K562 (cell line): ENCODE data around the gene CD52. TPM values are rescaled to one million over a fixed set of nuclear protein-coding genes. Genes with fewer than 3 reads are reported as not detected.
A peak's percentile ranks its signal among the peaks of the same experiment; 100 is the strongest.

Experiments used
- BCOR ChIP-seq: fragments of 450-650 bp; IDR thresholded peaks from 2 replicates; pipeline ENCODE4 v1.6.1; 2016
- CREB5 ChIP-seq: fragments of 250-450 bp; sonication (Bioruptor Pico); IDR thresholded peaks from 2 replicates; pipeline ENCODE4 v1.5.0; 2020; ENCODE audit warnings: mild to moderate bottlenecking
- HOXB6 ChIP-seq: fragments of 250-450 bp; sonication (Bioruptor Pico); IDR thresholded peaks from 2 replicates; pipeline ENCODE4 v1.5.1; 2022; ENCODE audit warnings: mild to moderate bottlenecking, borderline replicate concordance
- LCOR ChIP-seq: sonication (generic); formaldehyde crosslinking; IDR thresholded peaks from 2 replicates; pipeline ENCODE4 v1.8.0; 2022; ENCODE audit warnings: mild to moderate bottlenecking, missing genetic modification reagents
- NR1H2 ChIP-seq: sonication (generic); formaldehyde crosslinking; IDR thresholded peaks from 2 replicates; pipeline ENCODE4 v1.4.0; 2020; ENCODE audit warnings: mild to moderate bottlenecking, missing genetic modification reagents
- POLR2B ChIP-seq: fragments of 450-650 bp; IDR thresholded peaks from 2 replicates; pipeline ENCODE4 v1.6.1; 2018; ENCODE audit warnings: low read depth; ENCODE audit not compliant: partially characterized antibody
- PREB ChIP-seq: sonication (generic); formaldehyde crosslinking; IDR thresholded peaks from 2 replicates; pipeline ENCODE4 v1.8.1; 2023; ENCODE audit warnings: mild to moderate bottlenecking, missing genetic modification reagents
- RAD51 ChIP-seq: fragments of 450-650 bp; IDR thresholded peaks from 2 replicates; pipeline ENCODE4 v1.7.1; 2016; ENCODE audit warnings: low read depth, mild to moderate bottlenecking, borderline replicate concordance
- RBM22 ChIP-seq: fragments of 200-400 bp; formaldehyde crosslinking; IDR thresholded peaks from 2 replicates; pipeline ENCODE4 v1.6.1; 2018; ENCODE audit warnings: low read length, low read depth; ENCODE audit not compliant: poor library complexity, severe bottlenecking
- TBP ChIP-seq: optimal IDR thresholded peaks from 2 replicates; pipeline ENCODE3; 2011; ENCODE audit warnings: low read depth, low read length, improper control_type of control experiment
- XRCC3 ChIP-seq: fragments of 450-650 bp; IDR thresholded peaks from 2 replicates; pipeline ENCODE4 v1.6.1; 2017; ENCODE audit warnings: mild to moderate bottlenecking, moderate library complexity
- ZNF121 ChIP-seq: sonication (generic); formaldehyde crosslinking; conservative IDR thresholded peaks from 2 replicates; pipeline ENCODE4 v1.8.0; 2022; ENCODE audit warnings: missing genetic modification reagents
- ZNF140 ChIP-seq: fragments of 250-450 bp; sonication (Bioruptor Pico); IDR thresholded peaks from 2 replicates; pipeline ENCODE4 v1.8.0; 2021; ENCODE audit warnings: moderate library complexity, mild to moderate bottlenecking, inconsistent platforms
- ZNF197 ChIP-seq: fragments of 200-800 bp; sonication (Bioruptor generic); IDR thresholded peaks from 2 replicates; pipeline ENCODE4 v1.6.1; 2016; ENCODE audit warnings: low read depth, missing genetic modification characterization, missing compliant biosample characterization
- ZNF561 ChIP-seq: fragments of 450-650 bp; formaldehyde crosslinking; conservative IDR thresholded peaks from 2 replicates; pipeline ENCODE4 v1.4.0; 2020; ENCODE audit warnings: mild to moderate bottlenecking, moderate library complexity
- polyA plus RNA-seq, 8 experiments: library from polyadenylated mRNA; depleted of rRNA in 4 of 8; stranded (reverse) in 5 of 8; unstranded in 3 of 8; fragments of >200 nt; fragmentation: Nextera tagmentation in 2 of 8; fragmentation: Illumina TruSeq in 1 of 8; extraction: Ambion mirVana in 2 of 8; extraction: Trizol in 1 of 8; gene quantifications; 2 replicates each; pipeline versions ENCODE4 v1.2.1 to v1.2.3, GENCODE V29; 2011 to 2014; ENCODE audit warnings: inconsistent platforms in 1 of 8, missing spikeins in 1 of 8
- total RNA-seq, 7 experiments: library from RNA; depleted of rRNA in 6 of 7; stranded (reverse); fragments of >200 nt in 6 of 7; fragmentation: Illumina TruSeq in 2 of 7; extraction: Trizol in 2 of 7; gene quantifications; 2 replicates each; pipeline versions ENCODE4 v1.2.1 to v1.2.3, GENCODE V29; 2011 to 2021; ENCODE audit warnings: low replicate concordance in 1 of 7
- TF ChIP-seq, protein P1 (sequence below): sonication (generic); formaldehyde crosslinking; IDR thresholded peaks from 2 replicates; pipeline ENCODE4 v1.4.0; 2020; ENCODE audit warnings: mild to moderate bottlenecking, missing genetic modification reagents
- TF ChIP-seq, protein P2 (sequence below): fragments of 450-650 bp; formaldehyde crosslinking; conservative IDR thresholded peaks from 2 replicates; pipeline ENCODE4 v1.4.0; 2022; ENCODE audit warnings: mild to moderate bottlenecking, missing genetic modification characterization
- TF ChIP-seq, protein P3 (sequence below): fragments of 450-650 bp; IDR thresholded peaks from 2 replicates; pipeline ENCODE4 v1.6.1; 2017; ENCODE audit warnings: antibody characterized with exemption, mild to moderate bottlenecking

CD52 gene
- total and polyA plus RNA-seq, 9 of the 15 experiments (the other 6 are each of a cell fraction or from before 2014, with no cell fraction given): 34.9 to 488 (median 173) TPM

DNA sequence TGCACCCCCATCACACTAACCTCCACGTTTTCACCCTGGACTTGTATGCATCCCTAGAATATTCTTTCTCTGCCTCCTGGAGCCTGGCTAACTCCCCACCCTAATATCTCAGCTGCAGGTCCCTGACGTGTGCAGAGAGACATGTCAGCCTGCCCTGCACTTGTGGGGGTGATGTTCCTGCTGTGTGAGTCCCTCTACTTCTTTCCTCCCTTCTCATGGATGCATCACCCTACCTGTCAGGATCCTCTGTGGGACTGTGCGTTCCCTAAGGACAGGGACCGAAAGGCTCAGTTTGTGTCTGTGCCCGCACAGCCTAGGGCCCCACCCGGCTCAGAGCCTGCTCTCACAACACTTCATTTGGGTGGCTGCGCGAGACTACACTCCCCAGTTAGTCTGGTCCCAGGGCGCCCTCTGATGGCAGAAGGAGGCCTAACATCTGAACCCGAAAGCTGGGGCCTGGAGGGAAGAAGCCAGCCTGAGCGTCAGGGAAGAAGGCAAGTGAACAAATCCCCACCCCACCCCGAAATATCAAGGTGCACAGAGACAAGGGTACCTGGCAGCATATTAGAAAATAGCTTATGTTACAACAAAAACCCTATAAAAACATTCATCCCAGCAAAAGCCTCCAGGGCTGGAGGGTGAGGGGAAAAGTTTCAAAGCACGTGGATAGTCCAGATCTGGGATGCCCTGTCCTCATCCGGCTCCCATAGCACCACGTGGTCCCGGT, 3.7 kb downstream of the CD52 start (continued):
- TF ChIP-seq, protein P1, sequence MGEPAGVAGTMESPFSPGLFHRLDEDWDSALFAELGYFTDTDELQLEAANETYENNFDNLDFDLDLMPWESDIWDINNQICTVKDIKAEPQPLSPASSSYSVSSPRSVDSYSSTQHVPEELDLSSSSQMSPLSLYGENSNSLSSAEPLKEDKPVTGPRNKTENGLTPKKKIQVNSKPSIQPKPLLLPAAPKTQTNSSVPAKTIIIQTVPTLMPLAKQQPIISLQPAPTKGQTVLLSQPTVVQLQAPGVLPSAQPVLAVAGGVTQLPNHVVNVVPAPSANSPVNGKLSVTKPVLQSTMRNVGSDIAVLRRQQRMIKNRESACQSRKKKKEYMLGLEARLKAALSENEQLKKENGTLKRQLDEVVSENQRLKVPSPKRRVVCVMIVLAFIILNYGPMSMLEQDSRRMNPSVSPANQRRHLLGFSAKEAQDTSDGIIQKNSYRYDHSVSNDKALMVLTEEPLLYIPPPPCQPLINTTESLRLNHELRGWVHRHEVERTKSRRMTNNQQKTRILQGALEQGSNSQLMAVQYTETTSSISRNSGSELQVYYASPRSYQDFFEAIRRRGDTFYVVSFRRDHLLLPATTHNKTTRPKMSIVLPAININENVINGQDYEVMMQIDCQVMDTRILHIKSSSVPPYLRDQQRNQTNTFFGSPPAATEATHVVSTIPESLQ: no peak
- TF ChIP-seq ZNF140 (no peak), HOXB6 (peak; percentile 8; the same call in 1 of the 2 replicates), ZNF121 (CRISPR knock-in tag) (no peak), LCOR (peak; percentile 67), CREB5 (CRISPR knock-in tag) (no peak), POLR2B (no peak), ZNF561 (CRISPR knock-in tag) (no peak), NR1H2 (CRISPR knock-in tag) (no peak), RAD51 (peak; percentile 15; the same call in 1 of the 2 replicates), RBM22 (no peak), PREB (CRISPR knock-in tag) (no peak), BCOR (0 out of 2 replicates have a peak, but pooled peaks have one; percentile 21), ZNF197 (CRISPR knock-in tag) (no peak), XRCC3 (no peak), TBP (peak; percentile 46)
- TF ChIP-seq, protein P2, sequence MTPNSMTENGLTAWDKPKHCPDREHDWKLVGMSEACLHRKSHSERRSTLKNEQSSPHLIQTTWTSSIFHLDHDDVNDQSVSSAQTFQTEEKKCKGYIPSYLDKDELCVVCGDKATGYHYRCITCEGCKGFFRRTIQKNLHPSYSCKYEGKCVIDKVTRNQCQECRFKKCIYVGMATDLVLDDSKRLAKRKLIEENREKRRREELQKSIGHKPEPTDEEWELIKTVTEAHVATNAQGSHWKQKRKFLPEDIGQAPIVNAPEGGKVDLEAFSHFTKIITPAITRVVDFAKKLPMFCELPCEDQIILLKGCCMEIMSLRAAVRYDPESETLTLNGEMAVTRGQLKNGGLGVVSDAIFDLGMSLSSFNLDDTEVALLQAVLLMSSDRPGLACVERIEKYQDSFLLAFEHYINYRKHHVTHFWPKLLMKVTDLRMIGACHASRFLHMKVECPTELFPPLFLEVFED (CRISPR knock-in tag): no peak
- TF ChIP-seq, protein P3, sequence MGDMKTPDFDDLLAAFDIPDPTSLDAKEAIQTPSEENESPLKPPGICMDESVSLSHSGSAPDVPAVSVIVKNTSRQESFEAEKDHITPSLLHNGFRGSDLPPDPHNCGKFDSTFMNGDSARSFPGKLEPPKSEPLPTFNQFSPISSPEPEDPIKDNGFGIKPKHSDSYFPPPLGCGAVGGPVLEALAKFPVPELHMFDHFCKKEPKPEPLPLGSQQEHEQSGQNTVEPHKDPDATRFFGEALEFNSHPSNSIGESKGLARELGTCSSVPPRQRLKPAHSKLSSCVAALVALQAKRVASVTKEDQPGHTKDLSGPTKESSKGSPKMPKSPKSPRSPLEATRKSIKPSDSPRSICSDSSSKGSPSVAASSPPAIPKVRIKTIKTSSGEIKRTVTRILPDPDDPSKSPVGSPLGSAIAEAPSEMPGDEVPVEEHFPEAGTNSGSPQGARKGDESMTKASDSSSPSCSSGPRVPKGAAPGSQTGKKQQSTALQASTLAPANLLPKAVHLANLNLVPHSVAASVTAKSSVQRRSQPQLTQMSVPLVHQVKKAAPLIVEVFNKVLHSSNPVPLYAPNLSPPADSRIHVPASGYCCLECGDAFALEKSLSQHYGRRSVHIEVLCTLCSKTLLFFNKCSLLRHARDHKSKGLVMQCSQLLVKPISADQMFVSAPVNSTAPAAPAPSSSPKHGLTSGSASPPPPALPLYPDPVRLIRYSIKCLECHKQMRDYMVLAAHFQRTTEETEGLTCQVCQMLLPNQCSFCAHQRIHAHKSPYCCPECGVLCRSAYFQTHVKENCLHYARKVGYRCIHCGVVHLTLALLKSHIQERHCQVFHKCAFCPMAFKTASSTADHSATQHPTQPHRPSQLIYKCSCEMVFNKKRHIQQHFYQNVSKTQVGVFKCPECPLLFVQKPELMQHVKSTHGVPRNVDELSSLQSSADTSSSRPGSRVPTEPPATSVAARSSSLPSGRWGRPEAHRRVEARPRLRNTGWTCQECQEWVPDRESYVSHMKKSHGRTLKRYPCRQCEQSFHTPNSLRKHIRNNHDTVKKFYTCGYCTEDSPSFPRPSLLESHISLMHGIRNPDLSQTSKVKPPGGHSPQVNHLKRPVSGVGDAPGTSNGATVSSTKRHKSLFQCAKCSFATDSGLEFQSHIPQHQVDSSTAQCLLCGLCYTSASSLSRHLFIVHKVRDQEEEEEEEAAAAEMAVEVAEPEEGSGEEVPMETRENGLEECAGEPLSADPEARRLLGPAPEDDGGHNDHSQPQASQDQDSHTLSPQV: peak; percentile 60
